Loucy (cell line): ENCODE results near the gene KIRREL1.

Experiments used
- H2AFZ ChIP-seq: fragments of 200-600 bp; sonication (generic); 2 replicates; pipeline ENCODE4 v1.6.0; 2016; ENCODE audit warnings: antibody characterized with exemption, mild to moderate bottlenecking, low read length, moderate library complexity
- H3F3A ChIP-seq: fragments of 200-600 bp; 2 replicates; pipeline ENCODE4 v1.6.0; 2016; ENCODE audit warnings: antibody characterized with exemption, low read depth, mild to moderate bottlenecking
- H3K27me3 ChIP-seq: fragments of 200-600 bp; sonication (generic); 2 replicates; pipeline ENCODE4 v1.6.1; 2014; ENCODE audit warnings: low read length, mild to moderate bottlenecking; ENCODE audit not compliant: insufficient read depth, poor library complexity, severe bottlenecking
- H3K36me3 ChIP-seq: fragments of 200-600 bp; sonication (generic); 2 replicates; pipeline ENCODE4 v1.6.1; 2016; ENCODE audit warnings: low read length; ENCODE audit not compliant: insufficient read depth
- H3K4me1 ChIP-seq: fragments of 200-600 bp; sonication (generic); 2 replicates; pipeline ENCODE4 v1.5.1; 2014; ENCODE audit warnings: low read length, mild to moderate bottlenecking; ENCODE audit not compliant: insufficient read depth, poor library complexity, severe bottlenecking
- H3K4me2 ChIP-seq: fragments of 200-600 bp; sonication (generic); 2 replicates; pipeline ENCODE4 v1.6.0; 2014; ENCODE audit warnings: antibody characterized with exemption, low read length, low read depth, mild to moderate bottlenecking; ENCODE audit not compliant: poor library complexity, severe bottlenecking
- H3K4me3 ChIP-seq: fragments of 200-600 bp; sonication (generic); 2 replicates; pipeline ENCODE4 v1.5.1; 2014; ENCODE audit warnings: low read length, mild to moderate bottlenecking, mixed read lengths; ENCODE audit not compliant: poor library complexity, severe bottlenecking
- H3K79me2 ChIP-seq: fragments of 200-600 bp; sonication (generic); 2 replicates; pipeline ENCODE4 v1.6.1; 2014; ENCODE audit warnings: low read length; ENCODE audit not compliant: insufficient read depth
- H3K9ac ChIP-seq: fragments of 200-600 bp; sonication (generic); 2 replicates; pipeline ENCODE4 v1.6.0; 2014; ENCODE audit warnings: mild to moderate bottlenecking, low read depth, low read length, moderate library complexity; ENCODE audit not compliant: poor library complexity, severe bottlenecking
- H3K9me2 ChIP-seq: fragments of 200-600 bp; sonication (generic); replicated peaks from 2 replicates; pipeline ENCODE4 v1.6.1; 2016; ENCODE audit warnings: low read depth, low read length, mixed read lengths
- H3K9me3 ChIP-seq: fragments of 200-600 bp; sonication (generic); 2 replicates; pipeline ENCODE4 v1.6.1; 2014; ENCODE audit warnings: mild to moderate bottlenecking, antibody characterized with exemption, low read length, low read depth; ENCODE audit not compliant: insufficient read depth
- H4K20me1 ChIP-seq: fragments of 200-600 bp; sonication (generic); 2 replicates; pipeline ENCODE4 v1.6.0; 2014; ENCODE audit warnings: antibody characterized with exemption, low read length, mild to moderate bottlenecking; ENCODE audit not compliant: insufficient read depth, poor library complexity, severe bottlenecking
- EZH2phosphoT487 ChIP-seq: fragments of 200-600 bp; IDR thresholded peaks from 2 replicates; pipeline ENCODE4 v1.6.1; 2018; ENCODE audit warnings: antibody characterized with exemption, mild to moderate bottlenecking, moderate library complexity, borderline replicate concordance
- TF ChIP-seq, protein P1 (sequence below): fragments of 200-600 bp; sonication (generic); conservative IDR thresholded peaks from 2 replicates; pipeline ENCODE4 v1.5.1; 2014; ENCODE audit warnings: mild to moderate bottlenecking, antibody characterized with exemption, low read length

The KIRREL1 gene

DNA sequence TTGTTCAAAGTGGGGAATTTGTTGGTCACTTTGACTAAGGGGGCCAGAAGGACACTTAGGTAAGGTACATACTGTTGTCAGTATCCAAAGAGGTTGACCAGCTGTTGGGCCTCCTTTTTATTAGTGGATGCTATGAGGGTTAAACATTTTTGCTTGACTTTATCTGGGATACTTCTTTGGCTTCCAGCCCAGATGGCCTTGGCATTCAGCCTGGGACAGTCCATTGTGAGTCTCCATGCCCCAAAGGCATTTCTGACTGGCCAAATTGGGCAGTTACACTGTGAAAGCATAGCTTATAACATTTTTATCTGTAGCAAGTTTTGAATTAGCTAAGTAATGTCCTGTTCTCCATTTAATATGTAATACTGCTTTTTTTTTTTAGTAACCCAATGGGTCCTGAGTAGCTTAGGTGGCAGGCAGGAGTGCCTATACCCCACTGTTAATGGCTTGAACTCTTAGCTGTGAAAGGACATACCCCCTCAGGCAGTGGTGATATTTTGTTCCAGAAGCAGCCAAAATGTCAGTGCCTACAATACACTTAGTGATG is 151.8 kb downstream of the KIRREL1 start:
- no peaks in the 10 kb centered on the region for H3K27me3 ChIP-seq
- no peaks in the 10 kb centered on the region for H4K20me1 ChIP-seq
- no peaks in the 10 kb centered on the region for H3K79me2 ChIP-seq
- H3K4me2 ChIP-seq: no peak overlapping the region
- no peak overlapping the region for H2AFZ ChIP-seq
- H3K9me2 ChIP-seq: no peaks in the 10 kb centered on the region
- no peak for TF ChIP-seq EZH2phosphoT487
- TF ChIP-seq, protein P1, sequence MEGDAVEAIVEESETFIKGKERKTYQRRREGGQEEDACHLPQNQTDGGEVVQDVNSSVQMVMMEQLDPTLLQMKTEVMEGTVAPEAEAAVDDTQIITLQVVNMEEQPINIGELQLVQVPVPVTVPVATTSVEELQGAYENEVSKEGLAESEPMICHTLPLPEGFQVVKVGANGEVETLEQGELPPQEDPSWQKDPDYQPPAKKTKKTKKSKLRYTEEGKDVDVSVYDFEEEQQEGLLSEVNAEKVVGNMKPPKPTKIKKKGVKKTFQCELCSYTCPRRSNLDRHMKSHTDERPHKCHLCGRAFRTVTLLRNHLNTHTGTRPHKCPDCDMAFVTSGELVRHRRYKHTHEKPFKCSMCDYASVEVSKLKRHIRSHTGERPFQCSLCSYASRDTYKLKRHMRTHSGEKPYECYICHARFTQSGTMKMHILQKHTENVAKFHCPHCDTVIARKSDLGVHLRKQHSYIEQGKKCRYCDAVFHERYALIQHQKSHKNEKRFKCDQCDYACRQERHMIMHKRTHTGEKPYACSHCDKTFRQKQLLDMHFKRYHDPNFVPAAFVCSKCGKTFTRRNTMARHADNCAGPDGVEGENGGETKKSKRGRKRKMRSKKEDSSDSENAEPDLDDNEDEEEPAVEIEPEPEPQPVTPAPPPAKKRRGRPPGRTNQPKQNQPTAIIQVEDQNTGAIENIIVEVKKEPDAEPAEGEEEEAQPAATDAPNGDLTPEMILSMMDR: no peak
- H3K36me3 ChIP-seq: no peaks in the 10 kb centered on the region
- H3K9ac ChIP-seq: no peak overlapping the region
- H3F3A ChIP-seq: no peaks in the 10 kb centered on the region
- H3K9me3 ChIP-seq: no peaks in the 10 kb centered on the region
- no peaks in the 10 kb centered on the region for H3K4me1 ChIP-seq
- no peak overlapping the region for H3K4me3 ChIP-seq

DNA sequence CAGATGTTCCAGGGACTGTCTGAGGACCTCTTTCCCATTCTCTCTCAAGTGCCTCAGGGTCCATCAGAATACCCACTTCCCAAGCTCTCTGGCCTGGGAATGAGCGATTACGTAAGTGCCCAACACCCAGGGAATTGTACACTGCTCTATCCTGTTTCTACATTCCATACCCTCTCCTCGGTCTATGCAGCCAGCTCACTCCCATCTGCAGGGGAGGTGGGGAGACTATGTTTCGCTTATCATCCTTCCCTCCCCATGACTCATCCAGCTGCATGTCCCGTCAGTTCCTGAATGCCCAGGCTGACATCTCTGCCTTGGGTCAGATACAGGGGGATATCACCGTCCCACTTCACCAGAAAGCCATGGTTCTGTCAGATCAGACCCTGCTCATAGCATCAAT is 152.7 kb downstream of the KIRREL1 start:
- Histone ChIP-seq H3K9ac (no peak overlapping the region), H3K4me2 (no peak overlapping the region), H3K9me3 (no peaks in the 10 kb centered on the region), H2AFZ (no peak overlapping the region), H4K20me1 (no peaks in the 10 kb centered on the region), H3F3A (no peaks in the 10 kb centered on the region), H3K4me3 (no peak overlapping the region), H3K27me3 (no peaks in the 10 kb centered on the region), H3K4me1 (no peaks in the 10 kb centered on the region), H3K9me2 (no peaks in the 10 kb centered on the region), H3K79me2 (no peaks in the 10 kb centered on the region), H3K36me3 (no peaks in the 10 kb centered on the region)
- TF ChIP-seq, protein P1: no peak
- no peak for TF ChIP-seq EZH2phosphoT487

DNA sequence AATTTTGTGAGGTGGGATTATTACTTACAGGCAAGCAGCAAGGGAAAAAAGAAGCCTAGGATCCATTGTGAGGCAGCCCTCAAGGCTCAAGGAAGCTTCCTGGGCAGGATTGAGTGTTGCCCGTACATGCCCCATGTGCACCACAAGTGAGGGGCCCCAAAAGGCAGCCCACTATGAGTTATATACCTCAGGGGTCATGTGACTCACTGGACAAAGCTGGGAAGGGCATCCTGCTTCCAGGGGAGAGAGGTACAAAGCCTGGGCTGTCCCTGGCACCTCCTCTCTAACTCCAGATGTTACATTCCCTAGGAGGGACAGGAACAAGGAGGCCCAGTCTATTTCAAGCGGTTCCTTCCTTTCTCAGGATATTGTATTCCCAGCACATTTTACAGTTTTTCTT is 153.3 kb downstream of the KIRREL1 start:
- no peaks in the 10 kb centered on the region for H3K27me3 ChIP-seq
- H3K4me2 ChIP-seq: no peak overlapping the region
- H3K9me3 ChIP-seq: no peaks in the 10 kb centered on the region

More for the DNA sequence above, 153.3 kb downstream of the KIRREL1 start:
- TF ChIP-seq, protein P1: no peak
- TF ChIP-seq EZH2phosphoT487: no peak
- Histone ChIP-seq H3K79me2 (no peaks in the 10 kb centered on the region), H3K4me3 (no peak overlapping the region), H3K4me1 (no peaks in the 10 kb centered on the region), H4K20me1 (no peaks in the 10 kb centered on the region), H2AFZ (no peak overlapping the region), H3K9ac (no peak overlapping the region), H3K9me2 (no peaks in the 10 kb centered on the region), H3F3A (no peaks in the 10 kb centered on the region), H3K36me3 (no peaks in the 10 kb centered on the region)
